Osteoblast (primary cell): ENCODE data around the gene RAMACL. TPM values are rescaled to one million over a fixed set of nuclear protein-coding genes. Genes with fewer than 3 reads are reported as not detected.

Experiments used
- DNase-seq: peaks from one replicate; pipeline ENCODE4 v3.0.0; 2011; ENCODE audit warnings: low spot score, mixed read lengths; ENCODE audit not compliant: insufficient read length; ENCODE audit errors: missing footprints
- H2AFZ ChIP-seq: 2 replicates; pipeline ENCODE4 v1.6.0; 2011; ENCODE audit warnings: mild to moderate bottlenecking, low read length
- H3K27ac ChIP-seq: 2 replicates; pipeline ENCODE4 v1.5.1; 2011; ENCODE audit warnings: mild to moderate bottlenecking, low read depth, low read length, moderate library complexity
- H3K27me3 ChIP-seq: 2 replicates; pipeline ENCODE4 v1.6.0; 2012; ENCODE audit warnings: mild to moderate bottlenecking, control low read depth, inconsistent platforms, low read length, moderate library complexity; ENCODE audit not compliant: insufficient read depth
- H3K36me3 ChIP-seq: 2 replicates; pipeline ENCODE4 v1.5.1; 2011; ENCODE audit warnings: mild to moderate bottlenecking, low read length, control low read depth, moderate library complexity; ENCODE audit not compliant: insufficient read depth
- H3K4me1 ChIP-seq: 2 replicates; pipeline ENCODE4 v1.5.1; 2011; ENCODE audit warnings: mild to moderate bottlenecking, low read length, control low read depth, moderate library complexity; ENCODE audit not compliant: insufficient read depth
- H3K4me2 ChIP-seq: 2 replicates; pipeline ENCODE4 v1.6.0; 2011; ENCODE audit warnings: mild to moderate bottlenecking, low read length; ENCODE audit not compliant: insufficient read depth
- H3K4me3 ChIP-seq: fragments of 200-600 bp; sonication (generic); 3 replicates; pipeline ENCODE4 v1.5.1; 2012; ENCODE audit warnings: mild to moderate bottlenecking, low read length, inconsistent platforms; ENCODE audit not compliant: insufficient read depth
- H3K79me2 ChIP-seq: 2 replicates; pipeline ENCODE4 v1.6.0; 2012; ENCODE audit warnings: mild to moderate bottlenecking, low read length, control low read depth, inconsistent platforms; ENCODE audit not compliant: insufficient read depth
- H3K9me3 ChIP-seq: 2 replicates; pipeline ENCODE4 v1.5.1; 2011; ENCODE audit warnings: low read depth, low read length, control low read depth
- H4K20me1 ChIP-seq: 2 replicates; pipeline ENCODE4 v1.6.0; 2012; ENCODE audit warnings: mild to moderate bottlenecking, low read length, control low read depth; ENCODE audit not compliant: insufficient read depth
- CTCF ChIP-seq: IDR thresholded peaks from 2 replicates; pipeline ENCODE4 v1.5.1; 2011; ENCODE audit warnings: mild to moderate bottlenecking, low read depth, low read length, moderate library complexity; ENCODE audit errors: extremely low read depth
- total RNA-seq: library from RNA; depleted of rRNA; stranded (reverse); fragments of >200 nt; gene quantifications from 2 replicates; pipeline ENCODE4 v1.2.3, GENCODE V29; 2012

The RAMACL gene
- total RNA-seq, 1 donor = 3.3 TPM

GRCh38 chr6:166618866-166619761 is 32.6 kb upstream of the RAMACL start:
- Histone ChIP-seq H3K36me3 (peaks cover 20% of the 10 kb centered on the region), H4K20me1 (no peaks in the 10 kb centered on the region), H3K27me3 (no peaks in the 10 kb centered on the region), H3K4me2 (peak overlapping the region; percentile 66), H3K79me2 (peaks cover 77% of the 10 kb centered on the region), H2AFZ (no peak overlapping the region), H3K4me1 (peaks cover 56% of the 10 kb centered on the region), H3K4me3 (peak overlapping the region; percentile 4), H3K9me3 (no peaks in the 10 kb centered on the region), H3K27ac (peak overlapping the region; percentile 97)
- peak; percentile 95 for DNase-seq
- no peak for TF ChIP-seq CTCF

GRCh38 chr6:166618251-166618650 is 31.8 kb upstream of the RAMACL start:
- peaks cover 80% of the 10 kb centered on the region for H3K79me2 ChIP-seq
- H2AFZ ChIP-seq = no peak overlapping the region
- no peak for DNase-seq
- H3K27me3 ChIP-seq = no peaks in the 10 kb centered on the region
- peaks cover 20% of the 10 kb centered on the region for H3K36me3 ChIP-seq
- no peak overlapping the region for H3K4me2 ChIP-seq
- peaks cover 52% of the 10 kb centered on the region for H3K4me1 ChIP-seq
- no peaks in the 10 kb centered on the region for H3K9me3 ChIP-seq
- no peak for TF ChIP-seq CTCF
- no peak overlapping the region for H3K4me3 ChIP-seq
- peak overlapping the region; percentile 97 for H3K27ac ChIP-seq
- no peaks in the 10 kb centered on the region for H4K20me1 ChIP-seq

GRCh38 chr6:166617359-166617758 is 30.9 kb upstream of the RAMACL start:
- DNase-seq = no peak
- H3K36me3 ChIP-seq = peaks cover 20% of the 10 kb centered on the region
- H2AFZ ChIP-seq = no peak overlapping the region
- no peaks in the 10 kb centered on the region for H3K9me3 ChIP-seq
- H4K20me1 ChIP-seq = no peaks in the 10 kb centered on the region
- TF ChIP-seq CTCF = no peak
- peaks cover 80% of the 10 kb centered on the region for H3K79me2 ChIP-seq
- H3K4me1 ChIP-seq = peaks cover 49% of the 10 kb centered on the region
- no peak overlapping the region for H3K4me3 ChIP-seq
- H3K27ac ChIP-seq = no peak overlapping the region
- H3K4me2 ChIP-seq = no peak overlapping the region
- H3K27me3 ChIP-seq = no peaks in the 10 kb centered on the region
